GM23338 (cell line): ENCODE results near the gene PPM1E. TPM values are rescaled to one million over a fixed set of nuclear protein-coding genes. Genes with fewer than 3 reads are reported as not detected.

ENCODE experiments used
- ATAC-seq: fragments of 200-7000 bp; cut with Tn5 transposase; 3 replicates; pipeline ENCODE4 v1.9.1; 2020
- DNase-seq: peaks from one replicate; pipeline ENCODE4 v3.0.0-alpha.2; 2015; ENCODE audit warnings: low spot score
- H2AFZ ChIP-seq: fragments of 200-600 bp; sonication (generic); 2 replicates; pipeline ENCODE4 v1.8.0; 2016; ENCODE audit warnings: antibody characterized with exemption, mild to moderate bottlenecking, moderate library complexity
- H3F3A ChIP-seq: fragments of 200-600 bp; sonication (generic); replicated peaks from 2 replicates; pipeline ENCODE4 v1.8.0; 2017; ENCODE audit warnings: antibody characterized with exemption, mixed run types, low read depth
- H3K27ac ChIP-seq: fragments of 200-600 bp; sonication (generic); 2 replicates; pipeline ENCODE4 v1.6.1; 2016; ENCODE audit warnings: low read depth
- H3K27me3 ChIP-seq: fragments of 200-600 bp; sonication (generic); 2 replicates; pipeline ENCODE4 v1.8.0; 2016; ENCODE audit warnings: mild to moderate bottlenecking, mixed run types, moderate library complexity; ENCODE audit not compliant: insufficient read depth
- H3K36me3 ChIP-seq: fragments of 200-600 bp; sonication (generic); 2 replicates; pipeline ENCODE4 v1.8.0; 2016; ENCODE audit warnings: mild to moderate bottlenecking; ENCODE audit not compliant: insufficient read depth
- H3K4me1 ChIP-seq: fragments of 200-600 bp; sonication (generic); 2 replicates; pipeline ENCODE4 v1.8.0; 2016; ENCODE audit warnings: mild to moderate bottlenecking, moderate library complexity; ENCODE audit not compliant: insufficient read depth
- H3K4me2 ChIP-seq: fragments of 200-600 bp; sonication (generic); 2 replicates; pipeline ENCODE4 v1.7.1; 2017; ENCODE audit warnings: mixed run types
- H3K4me3 ChIP-seq: fragments of 200-600 bp; sonication (generic); 2 replicates; pipeline ENCODE4 v1.6.1; 2016; ENCODE audit warnings: mixed run types
- H3K79me2 ChIP-seq: fragments of 200-600 bp; sonication (generic); replicated peaks from 2 replicates; pipeline ENCODE4 v1.8.0; 2017; ENCODE audit warnings: mild to moderate bottlenecking; ENCODE audit not compliant: insufficient read depth
- H3K9me2 ChIP-seq: fragments of 200-600 bp; sonication (generic); 2 replicates; pipeline ENCODE4 v1.8.0; 2017; ENCODE audit not compliant: insufficient read depth
- H4K20me1 ChIP-seq: fragments of 200-600 bp; sonication (generic); replicated peaks from 2 replicates; pipeline ENCODE4 v1.8.0; 2017; ENCODE audit warnings: mild to moderate bottlenecking; ENCODE audit not compliant: insufficient read depth
- H3K27ac Mint-ChIP-seq: 2 replicates; pipeline ENCODE4 v1.8.0; 2020; ENCODE audit warnings: inconsistent platforms, mild to moderate bottlenecking, moderate library complexity, mixed read lengths
- H3K27me3 Mint-ChIP-seq: 3 replicates; pipeline ENCODE4 v1.8.0; 2022; ENCODE audit warnings: low read depth, mild to moderate bottlenecking, moderate library complexity, mixed read lengths, inconsistent platforms; ENCODE audit not compliant: insufficient read depth, poor library complexity
- H3K36me3 Mint-ChIP-seq: 3 replicates; pipeline ENCODE4 v1.8.0; 2021; ENCODE audit warnings: low read depth, mild to moderate bottlenecking, inconsistent platforms, moderate library complexity, mixed read lengths
- H3K4me1 Mint-ChIP-seq: 3 replicates; pipeline ENCODE4 v1.8.0; 2020; ENCODE audit warnings: mild to moderate bottlenecking, inconsistent platforms, mixed read lengths
- H3K4me3 Mint-ChIP-seq: 3 replicates; pipeline ENCODE4 v1.8.0; 2021; ENCODE audit warnings: moderate library complexity, mild to moderate bottlenecking, inconsistent platforms, mixed read lengths
- H3K9me3 Mint-ChIP-seq: 3 replicates; pipeline ENCODE4 v1.8.0; 2020; ENCODE audit warnings: moderate library complexity, mild to moderate bottlenecking, inconsistent platforms, mixed read lengths
- EZH2 ChIP-seq: fragments of 200-600 bp; sonication (generic); IDR thresholded peaks from one replicate; pipeline ENCODE4 v1.8.0; 2017; ENCODE audit warnings: antibody characterized with exemption, mild to moderate bottlenecking, low read depth; ENCODE audit not compliant: unreplicated experiment
- POLR2AphosphoS5 ChIP-seq: IDR thresholded peaks from 2 replicates; pipeline ENCODE4 v1.6.1; 2016; ENCODE audit warnings: antibody characterized with exemption, low read depth
- ZNF114 ChIP-seq: fragments of 250-450 bp; sonication (Bioruptor Pico); IDR thresholded peaks from 2 replicates; pipeline ENCODE4 v1.5.0; 2020; ENCODE audit warnings: mild to moderate bottlenecking, moderate library complexity
- ZNF331 ChIP-seq: fragments of 250-450 bp; sonication (Bioruptor Pico); IDR thresholded peaks from 2 replicates; pipeline ENCODE4 v1.5.0; 2020; ENCODE audit warnings: low read depth, mild to moderate bottlenecking, moderate library complexity
- long read RNA-seq: library from polyadenylated mRNA; unstranded; transcript quantifications from one replicate; pipeline ENCODE4 v2.0.0, GENCODE V29; 2020; ENCODE audit not compliant: unreplicated experiment
- polyA plus RNA-seq: library from polyadenylated mRNA; unstranded; fragments of >200 nt; fragmentation: Nextera tagmentation; extraction: Ambion mirVana; gene quantifications from 2 replicates; pipeline ENCODE4 v1.2.1, GENCODE V29; 2016
- total RNA-seq: library from RNA; depleted of rRNA; stranded (reverse); fragments of >200 nt; shearing (Covaris generic); gene quantifications from 2 replicates; pipeline ENCODE4 v1.2.3, GENCODE V29; 2014; rRNA removed
- TF ChIP-seq, protein P1 (sequence below): fragments of 250-450 bp; sonication (Bioruptor Pico); IDR thresholded peaks from 2 replicates; pipeline ENCODE4 v1.5.0; 2020; ENCODE audit warnings: mild to moderate bottlenecking, moderate library complexity
- TF ChIP-seq, protein P2 (sequence below): IDR thresholded peaks from one replicate; pipeline ENCODE4 v1.6.1; 2018; ENCODE audit warnings: antibody characterized with exemption; ENCODE audit not compliant: unreplicated experiment

PPM1E gene
- 13.8 and 15.8 TPM in 2 replicates for total RNA-seq
- polyA plus RNA-seq = 1.9 and 2.1 TPM in 2 replicates
- long read RNA-seq, partial matches to known transcripts = 0 of 2 reads
- long read RNA-seq, other reads (novel, unspliced or antisense) = 2 of 2 reads

- Mint-ChIP-seq H3K4me1 (peaks cover 8% of the 10 kb centered on the region), H3K27ac (no peak within 1 kb of the TSS), H3K36me3 (no peaks in the 10 kb centered on the region), H3K27me3 (peaks cover 14% of the 10 kb centered on the region), H3K4me3 (peak within 1 kb of the TSS; percentile 91), H3K9me3 (no peaks in the 10 kb centered on the region)
- peak; percentile 98 for DNase-seq
- no peak within 1 kb of the TSS for H3K27ac ChIP-seq
- H3F3A ChIP-seq = 0 out of 2 replicates have a peak, but pooled peaks cover 3% of the 10 kb centered on the region
- H2AFZ ChIP-seq = peak within 1 kb of the TSS; percentile 99
- no peaks in the 10 kb centered on the region for H3K9me2 ChIP-seq
- no peaks in the 10 kb centered on the region for H3K36me3 ChIP-seq
- peak within 1 kb of the TSS; percentile 89 for H3K4me3 ChIP-seq
- peaks cover 10% of the 10 kb centered on the region; the same call in 1 of the 2 replicates for H4K20me1 ChIP-seq
- H3K4me2 ChIP-seq = peak within 1 kb of the TSS; percentile 94
- peaks cover 7% of the 10 kb centered on the region for H3K4me1 ChIP-seq
- H3K79me2 ChIP-seq = peaks cover 7% of the 10 kb centered on the region; the same call in 1 of the 2 replicates
- peaks cover 21% of the 10 kb centered on the region for H3K27me3 ChIP-seq
- ATAC-seq = peak; percentile 94
- TF ChIP-seq POLR2AphosphoS5 (peak; percentile 84), ZNF114 (0 out of 2 replicates have a peak, but pooled peaks have one; percentile 38), ZNF331 (no peak), EZH2 (no peak)
- TF ChIP-seq, protein P1, sequence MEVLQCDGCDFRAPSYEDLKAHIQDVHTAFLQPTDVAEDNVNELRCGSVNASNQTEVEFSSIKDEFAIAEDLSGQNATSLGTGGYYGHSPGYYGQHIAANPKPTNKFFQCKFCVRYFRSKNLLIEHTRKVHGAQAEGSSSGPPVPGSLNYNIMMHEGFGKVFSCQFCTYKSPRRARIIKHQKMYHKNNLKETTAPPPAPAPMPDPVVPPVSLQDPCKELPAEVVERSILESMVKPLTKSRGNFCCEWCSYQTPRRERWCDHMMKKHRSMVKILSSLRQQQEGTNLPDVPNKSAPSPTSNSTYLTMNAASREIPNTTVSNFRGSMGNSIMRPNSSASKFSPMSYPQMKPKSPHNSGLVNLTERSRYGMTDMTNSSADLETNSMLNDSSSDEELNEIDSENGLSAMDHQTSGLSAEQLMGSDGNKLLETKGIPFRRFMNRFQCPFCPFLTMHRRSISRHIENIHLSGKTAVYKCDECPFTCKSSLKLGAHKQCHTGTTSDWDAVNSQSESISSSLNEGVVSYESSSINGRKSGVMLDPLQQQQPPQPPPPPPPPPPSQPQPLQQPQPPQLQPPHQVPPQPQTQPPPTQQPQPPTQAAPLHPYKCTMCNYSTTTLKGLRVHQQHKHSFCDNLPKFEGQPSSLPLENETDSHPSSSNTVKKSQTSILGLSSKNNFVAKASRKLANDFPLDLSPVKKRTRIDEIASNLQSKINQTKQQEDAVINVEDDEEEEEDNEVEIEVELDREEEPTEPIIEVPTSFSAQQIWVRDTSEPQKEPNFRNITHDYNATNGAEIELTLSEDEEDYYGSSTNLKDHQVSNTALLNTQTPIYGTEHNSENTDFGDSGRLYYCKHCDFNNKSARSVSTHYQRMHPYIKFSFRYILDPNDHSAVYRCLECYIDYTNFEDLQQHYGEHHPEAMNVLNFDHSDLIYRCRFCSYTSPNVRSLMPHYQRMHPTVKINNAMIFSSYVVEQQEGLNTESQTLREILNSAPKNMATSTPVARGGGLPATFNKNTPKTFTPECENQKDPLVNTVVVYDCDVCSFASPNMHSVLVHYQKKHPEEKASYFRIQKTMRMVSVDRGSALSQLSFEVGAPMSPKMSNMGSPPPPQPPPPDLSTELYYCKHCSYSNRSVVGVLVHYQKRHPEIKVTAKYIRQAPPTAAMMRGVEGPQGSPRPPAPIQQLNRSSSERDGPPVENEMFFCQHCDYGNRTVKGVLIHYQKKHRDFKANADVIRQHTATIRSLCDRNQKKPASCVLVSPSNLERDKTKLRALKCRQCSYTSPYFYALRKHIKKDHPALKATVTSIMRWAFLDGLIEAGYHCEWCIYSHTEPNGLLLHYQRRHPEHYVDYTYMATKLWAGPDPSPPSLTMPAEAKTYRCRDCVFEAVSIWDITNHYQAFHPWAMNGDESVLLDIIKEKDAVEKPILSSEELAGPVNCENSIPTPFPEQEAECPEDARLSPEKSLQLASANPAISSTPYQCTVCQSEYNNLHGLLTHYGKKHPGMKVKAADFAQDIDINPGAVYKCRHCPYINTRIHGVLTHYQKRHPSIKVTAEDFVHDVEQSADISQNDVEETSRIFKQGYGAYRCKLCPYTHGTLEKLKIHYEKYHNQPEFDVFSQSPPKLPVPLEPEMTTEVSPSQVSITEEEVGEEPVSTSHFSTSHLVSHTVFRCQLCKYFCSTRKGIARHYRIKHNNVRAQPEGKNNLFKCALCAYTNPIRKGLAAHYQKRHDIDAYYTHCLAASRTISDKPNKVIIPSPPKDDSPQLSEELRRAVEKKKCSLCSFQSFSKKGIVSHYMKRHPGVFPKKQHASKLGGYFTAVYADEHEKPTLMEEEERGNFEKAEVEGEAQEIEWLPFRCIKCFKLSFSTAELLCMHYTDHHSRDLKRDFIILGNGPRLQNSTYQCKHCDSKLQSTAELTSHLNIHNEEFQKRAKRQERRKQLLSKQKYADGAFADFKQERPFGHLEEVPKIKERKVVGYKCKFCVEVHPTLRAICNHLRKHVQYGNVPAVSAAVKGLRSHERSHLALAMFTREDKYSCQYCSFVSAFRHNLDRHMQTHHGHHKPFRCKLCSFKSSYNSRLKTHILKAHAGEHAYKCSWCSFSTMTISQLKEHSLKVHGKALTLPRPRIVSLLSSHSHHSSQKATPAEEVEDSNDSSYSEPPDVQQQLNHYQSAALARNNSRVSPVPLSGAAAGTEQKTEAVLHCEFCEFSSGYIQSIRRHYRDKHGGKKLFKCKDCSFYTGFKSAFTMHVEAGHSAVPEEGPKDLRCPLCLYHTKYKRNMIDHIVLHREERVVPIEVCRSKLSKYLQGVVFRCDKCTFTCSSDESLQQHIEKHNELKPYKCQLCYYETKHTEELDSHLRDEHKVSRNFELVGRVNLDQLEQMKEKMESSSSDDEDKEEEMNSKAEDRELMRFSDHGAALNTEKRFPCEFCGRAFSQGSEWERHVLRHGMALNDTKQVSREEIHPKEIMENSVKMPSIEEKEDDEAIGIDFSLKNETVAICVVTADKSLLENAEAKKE (CRISPR knock-in tag) = no peak
- TF ChIP-seq, protein P2, sequence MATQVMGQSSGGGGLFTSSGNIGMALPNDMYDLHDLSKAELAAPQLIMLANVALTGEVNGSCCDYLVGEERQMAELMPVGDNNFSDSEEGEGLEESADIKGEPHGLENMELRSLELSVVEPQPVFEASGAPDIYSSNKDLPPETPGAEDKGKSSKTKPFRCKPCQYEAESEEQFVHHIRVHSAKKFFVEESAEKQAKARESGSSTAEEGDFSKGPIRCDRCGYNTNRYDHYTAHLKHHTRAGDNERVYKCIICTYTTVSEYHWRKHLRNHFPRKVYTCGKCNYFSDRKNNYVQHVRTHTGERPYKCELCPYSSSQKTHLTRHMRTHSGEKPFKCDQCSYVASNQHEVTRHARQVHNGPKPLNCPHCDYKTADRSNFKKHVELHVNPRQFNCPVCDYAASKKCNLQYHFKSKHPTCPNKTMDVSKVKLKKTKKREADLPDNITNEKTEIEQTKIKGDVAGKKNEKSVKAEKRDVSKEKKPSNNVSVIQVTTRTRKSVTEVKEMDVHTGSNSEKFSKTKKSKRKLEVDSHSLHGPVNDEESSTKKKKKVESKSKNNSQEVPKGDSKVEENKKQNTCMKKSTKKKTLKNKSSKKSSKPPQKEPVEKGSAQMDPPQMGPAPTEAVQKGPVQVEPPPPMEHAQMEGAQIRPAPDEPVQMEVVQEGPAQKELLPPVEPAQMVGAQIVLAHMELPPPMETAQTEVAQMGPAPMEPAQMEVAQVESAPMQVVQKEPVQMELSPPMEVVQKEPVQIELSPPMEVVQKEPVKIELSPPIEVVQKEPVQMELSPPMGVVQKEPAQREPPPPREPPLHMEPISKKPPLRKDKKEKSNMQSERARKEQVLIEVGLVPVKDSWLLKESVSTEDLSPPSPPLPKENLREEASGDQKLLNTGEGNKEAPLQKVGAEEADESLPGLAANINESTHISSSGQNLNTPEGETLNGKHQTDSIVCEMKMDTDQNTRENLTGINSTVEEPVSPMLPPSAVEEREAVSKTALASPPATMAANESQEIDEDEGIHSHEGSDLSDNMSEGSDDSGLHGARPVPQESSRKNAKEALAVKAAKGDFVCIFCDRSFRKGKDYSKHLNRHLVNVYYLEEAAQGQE = peak; percentile 72
Measured at GRCh38 chr17:58755577-58756245, at the start of gene PPM1E. PPM1E (plus strand) TSS chr17:58755854.
